SK-N-SH (cell line): Measurements from ENCODE around the gene DNAJC21. TPM values are rescaled to one million over a fixed set of nuclear protein-coding genes. Genes with fewer than 3 reads are reported as not detected.

ENCODE experiments used
- CTCF ChIA-PET: fragments of 300-600, 350-600 bp; formaldehyde crosslinking; extraction: SDS; loops from one replicate; lab custom pipeline; 2021; lab: Yijun Ruan, JAX
- POLR2A ChIA-PET: fragments of 350-600 bp; sonication (Branson Sonifier 250); formaldehyde crosslinking; extraction: SDS; loops from one replicate; lab custom pipeline; 2020; ENCODE audit warnings: antibody characterized with exemption, inconsistent platforms; lab: Yijun Ruan, JAX
- DNase-seq: peaks from one replicate; pipeline ENCODE4 v3.0.0; 2012
- H2AFZ ChIP-seq: fragments of 200-600 bp; sonication (generic); 2 replicates; pipeline ENCODE4 v1.8.1; 2016; ENCODE audit warnings: antibody characterized with exemption, mild to moderate bottlenecking, low read depth
- H3F3A ChIP-seq: fragments of 200-600 bp; sonication (generic); replicated peaks from 2 replicates; pipeline ENCODE3; 2016; ENCODE audit warnings: antibody characterized with exemption, mild to moderate bottlenecking; ENCODE audit not compliant: insufficient read depth
- H3K27ac ChIP-seq, 2 experiments: fragments of 200-500 bp in 1 of 2; fragments of 200-600 bp in 1 of 2; sonication (Bioruptor generic) in 1 of 2; sonication (generic), shearing (Covaris generic) in 1 of 2; 2 replicates each; pipeline versions ENCODE4 v1.5.1 to v1.6.1; 2014 to 2016; ENCODE audit warnings: low read depth in 2 of 2, inconsistent platforms in 1 of 2, low read length in 1 of 2, mild to moderate bottlenecking in 1 of 2, mixed read lengths in 1 of 2
- H3K27me3 ChIP-seq: fragments of 200-600 bp; sonication (generic), shearing (Covaris generic); 2 replicates; pipeline ENCODE4 v1.6.1; 2016; ENCODE audit warnings: mixed run types; ENCODE audit not compliant: insufficient read depth
- H3K36me3 ChIP-seq, 2 experiments: fragments of 200-500 bp in 1 of 2; fragments of 200-600 bp in 1 of 2; sonication (Bioruptor generic) in 1 of 2; sonication (generic) in 1 of 2; replicated peaks in 1 of 2; 2 replicates each; pipeline versions ENCODE3 to v1.5.1; 2014 to 2016; ENCODE audit warnings: low read length in 1 of 2, mild to moderate bottlenecking in 1 of 2; ENCODE audit not compliant: insufficient read depth in 2 of 2, control insufficient read depth in 1 of 2
- H3K4me1 ChIP-seq, 2 experiments: fragments of 200-500 bp in 1 of 2; fragments of 200-600 bp in 1 of 2; sonication (Bioruptor generic) in 1 of 2; sonication (generic), shearing (Covaris generic) in 1 of 2; 2 replicates each; pipeline versions ENCODE4 v1.5.1 to v1.6.1; 2014 to 2016; ENCODE audit warnings: low read depth in 1 of 2, low read length in 1 of 2, mixed run types in 1 of 2; ENCODE audit not compliant: insufficient read depth in 2 of 2, control insufficient read depth in 1 of 2
- H3K4me2 ChIP-seq: fragments of 200-600 bp; sonication (generic), shearing (Covaris generic); 2 replicates; pipeline ENCODE4 v1.6.1; 2017; ENCODE audit warnings: mixed run types
- H3K4me3 ChIP-seq, 2 experiments: fragments of 200-500 bp in 1 of 2; fragments of 200-600 bp in 1 of 2; sonication (Bioruptor generic) in 1 of 2; sonication (generic), shearing (Covaris generic) in 1 of 2; 2 replicates each; pipeline versions ENCODE4 v1.5.1 to v1.8.1; 2014 to 2016; ENCODE audit warnings: low read depth in 2 of 2, inconsistent platforms in 1 of 2, low read length in 1 of 2, mild to moderate bottlenecking in 1 of 2, mixed read lengths in 1 of 2, moderate library complexity in 1 of 2
- H3K79me2 ChIP-seq: fragments of 200-600 bp; sonication (generic); 2 replicates; pipeline ENCODE4 v1.8.1; 2017; ENCODE audit warnings: mild to moderate bottlenecking; ENCODE audit not compliant: insufficient read depth
- H3K9ac ChIP-seq: fragments of 200-600 bp; sonication (generic); 2 replicates; pipeline ENCODE4 v1.6.1; 2017; ENCODE audit warnings: mixed run types
- H3K9me2 ChIP-seq: fragments of 200-600 bp; sonication (generic); 2 replicates; pipeline ENCODE4 v1.6.1; 2017; ENCODE audit warnings: mixed run types
- H3K9me3 ChIP-seq: fragments of 200-600 bp; sonication (generic); 2 replicates; pipeline ENCODE4 v1.6.1; 2017; ENCODE audit warnings: mixed run types, mild to moderate bottlenecking, moderate library complexity
- H4K20me1 ChIP-seq: fragments of 200-600 bp; sonication (generic); 2 replicates; pipeline ENCODE4 v1.6.1; 2017; ENCODE audit warnings: mild to moderate bottlenecking, mixed run types; ENCODE audit not compliant: insufficient read depth
- ELF1 ChIP-seq: IDR thresholded peaks from 2 replicates; pipeline ENCODE4 v1.4.0; 2012
- EZH2phosphoT487 ChIP-seq: fragments of 200-600 bp; sonication (generic); IDR thresholded peaks from 2 replicates; pipeline ENCODE4 v1.6.1; 2017; ENCODE audit warnings: low read depth, mixed run types, mild to moderate bottlenecking, antibody characterized with exemption, moderate library complexity, borderline replicate concordance
- GATA2 ChIP-seq: sonication (generic); formaldehyde crosslinking; IDR thresholded peaks from 2 replicates; pipeline ENCODE4 v1.5.0; 2020; ENCODE audit warnings: mild to moderate bottlenecking, missing genetic modification reagents
- IRF3 ChIP-seq: fragments of 150-350 bp; IDR thresholded peaks from 2 replicates; pipeline ENCODE4 v1.6.1; 2016; ENCODE audit warnings: mild to moderate bottlenecking, low read depth, low read length
- JUND ChIP-seq: IDR thresholded peaks from 2 replicates; pipeline ENCODE4 v1.4.0; 2012
- MAX ChIP-seq: IDR thresholded peaks from 2 replicates; pipeline ENCODE4 v1.4.0; 2012; ENCODE audit warnings: low read depth
- MXI1 ChIP-seq: IDR thresholded peaks from 2 replicates; pipeline ENCODE4 v1.6.1; 2012; ENCODE audit warnings: mild to moderate bottlenecking, low read depth, low read length, improper control_type of control experiment
- RFX5 ChIP-seq: IDR thresholded peaks from 2 replicates; pipeline ENCODE4 v1.6.1; 2012; ENCODE audit warnings: mild to moderate bottlenecking, improper control_type of control experiment, low read length
- RXRA ChIP-seq: IDR thresholded peaks from 2 replicates; pipeline ENCODE4 v1.4.0; 2012; ENCODE audit warnings: low read depth, mild to moderate bottlenecking, borderline replicate concordance
- SMC3 ChIP-seq: IDR thresholded peaks from 2 replicates; pipeline ENCODE4 v1.6.1; 2012; ENCODE audit warnings: low read depth, low read length, improper control_type of control experiment
- TCF12 ChIP-seq: IDR thresholded peaks from 2 replicates; pipeline ENCODE4 v1.4.0; 2012
- TEAD4 ChIP-seq: IDR thresholded peaks from 2 replicates; pipeline ENCODE4 v1.4.0; 2012; ENCODE audit warnings: mild to moderate bottlenecking, borderline replicate concordance; ENCODE audit not compliant: insufficient read depth
- ZBTB33 ChIP-seq: IDR thresholded peaks from 2 replicates; pipeline ENCODE4 v1.4.0; 2012; ENCODE audit warnings: low read depth, borderline replicate concordance
- WGBS: methylation state at CpG from one replicate; pipeline ENCODE4 v1.1.6; 2017; ENCODE audit warnings: low lambda C conversion rate; 5-methylcytosine and 5-hydroxymethylcytosine counted together
- polyA plus RNA-seq, 3 experiments: library from polyadenylated mRNA; depleted of rRNA; stranded (reverse); fragments of >200 nt; gene quantifications; 2 replicates each; pipeline ENCODE4 v1.2.3, GENCODE V29; 2012

DNAJC21 gene
- polyA plus RNA-seq, 1 of the 3 experiments (the other 2 are of a cell fraction), result 8.8 TPM

GRCh38 chr5:34916518-34916917, 12.8 kb upstream of the DNAJC21 start:
- Histone ChIP-seq H3K9ac (peak overlapping the region; percentile 88), H3K79me2 (peaks cover 97% of the 10 kb centered on the region), H3K4me1 (peaks cover 12 to 16% of the 10 kb centered on the region in 2 experiments), H3K27ac (peak overlapping the region in 1 of 2 experiments; percentile 83; a peak in 2 of 4 replicates), H3K4me2 (peak overlapping the region; percentile 78), H3K9me2 (no peaks in the 10 kb centered on the region), H3K27me3 (no peaks in the 10 kb centered on the region), H3K4me3 (peak overlapping the region; percentile 96 to 100), H3K9me3 (no peaks in the 10 kb centered on the region), H4K20me1 (no peaks in the 10 kb centered on the region), H3F3A (peaks cover 15% of the 10 kb centered on the region), H2AFZ (no peak overlapping the region), H3K36me3 (peaks cover 36 to 42% of the 10 kb centered on the region in 2 experiments)
- ChIA-PET POLR2A (interaction anchor here (0.9 to 1.8 kb wide), 2 partner anchors 13 kb away, joined by 4 to 32 read pairs; partner anchors contain the start of gene DNAJC21), CTCF (interaction anchor here (0.9 to 1.6 kb wide), 2 partner anchors 14 to 19 kb away, joined by 3 to 4 read pairs; no protein-coding TSS in a partner anchor)
- TF ChIP-seq ZBTB33, result no peak
- no peak for TF ChIP-seq SMC3
- no peak for TF ChIP-seq RFX5
- TF ChIP-seq MXI1, result no peak
- TF ChIP-seq GATA2, result no peak
- no peak for TF ChIP-seq IRF3
- no peak for TF ChIP-seq TCF12
- no peak for TF ChIP-seq RXRA
- TF ChIP-seq MAX, result no peak
- no peak for TF ChIP-seq TEAD4
- no peak for TF ChIP-seq JUND
- TF ChIP-seq EZH2phosphoT487, result no peak
- 5% methylated on average over 6 of the region's 6 CpGs for WGBS
- no peak for DNase-seq

- Histone ChIP-seq H3K4me3 (no peak overlapping the region), H3F3A (peaks cover 27% of the 10 kb centered on the region), H4K20me1 (no peaks in the 10 kb centered on the region), H3K4me2 (peak overlapping the region; percentile 78; the same call in 1 of the 2 replicates), H3K9me2 (no peaks in the 10 kb centered on the region), H3K4me1 (peaks cover 12 to 16% of the 10 kb centered on the region in 2 experiments), H3K27me3 (no peaks in the 10 kb centered on the region), H3K36me3 (peaks cover 38 to 48% of the 10 kb centered on the region in 2 experiments), H3K9me3 (no peaks in the 10 kb centered on the region), H3K79me2 (peaks cover 90% of the 10 kb centered on the region), H3K9ac (no peak overlapping the region), H2AFZ (no peak overlapping the region), H3K27ac (no peak overlapping the region)
- WGBS, result 93% methylated on average over 4 of the region's 4 CpGs
- POLR2A ChIA-PET, result no interaction called here
- TF ChIP-seq TEAD4 (no peak), ELF1 (no peak), TCF12 (no peak), MXI1 (no peak), GATA2 (no peak)
- CTCF ChIA-PET, result interaction anchor here (1.3 kb wide), 1 partner anchor 85 kb away, joined by 5 read pairs; no protein-coding TSS in a partner anchor
- no peak for DNase-seq
Measured at GRCh38 chr5:34918025-34918424, 11.3 kb upstream of the DNAJC21 start.
